ENCODE measurements around the gene INHBE. TPM values are rescaled to one million over a fixed set of nuclear protein-coding genes. Genes with fewer than 3 reads are reported as not detected.
A peak's percentile ranks its signal among the peaks of the same experiment; 100 is the strongest.

The INHBE gene
- total RNA-seq, 1 experiment from 2014 or later: 5.0 TPM

- 0 out of 2 replicates have a peak, but pooled peaks have one; percentile 35 for TF ChIP-seq ZNF423 (CRISPR knock-in tag; IDR thresholded peaks at IDR 0.05)
- 0 out of 2 replicates have a peak, but pooled peaks have one; percentile 31 for TF ChIP-seq SP1 (CRISPR knock-in tag; conservative IDR thresholded peaks at IDR 0.05)
- TF ChIP-seq, protein P1, sequence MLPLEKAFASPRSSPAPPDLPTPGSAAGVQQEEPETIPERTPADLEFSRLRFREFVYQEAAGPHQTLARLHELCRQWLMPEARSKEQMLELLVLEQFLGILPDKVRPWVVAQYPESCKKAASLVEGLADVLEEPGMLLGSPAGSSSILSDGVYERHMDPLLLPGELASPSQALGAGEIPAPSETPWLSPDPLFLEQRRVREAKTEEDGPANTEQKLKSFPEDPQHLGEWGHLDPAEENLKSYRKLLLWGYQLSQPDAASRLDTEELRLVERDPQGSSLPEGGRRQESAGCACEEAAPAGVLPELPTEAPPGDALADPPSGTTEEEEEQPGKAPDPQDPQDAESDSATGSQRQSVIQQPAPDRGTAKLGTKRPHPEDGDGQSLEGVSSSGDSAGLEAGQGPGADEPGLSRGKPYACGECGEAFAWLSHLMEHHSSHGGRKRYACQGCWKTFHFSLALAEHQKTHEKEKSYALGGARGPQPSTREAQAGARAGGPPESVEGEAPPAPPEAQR (CRISPR knock-in tag; IDR thresholded peaks at IDR 0.05): no peak
- TF ChIP-seq MXD4 (CRISPR knock-in tag; IDR thresholded peaks at IDR 0.05; ENCODE audit: borderline replicate concordance): no peak
- TF ChIP-seq KAT7 (CRISPR knock-in tag; IDR thresholded peaks at IDR 0.05; ENCODE audit: borderline replicate concordance): 0 out of 2 replicates have a peak, but pooled peaks have one; percentile 30
- Mint-ChIP-seq H3K4me3 (peak overlapping the region; percentile 96), H3K27ac (peak overlapping the region; percentile 100), H3K27me3 (ENCODE audit: low read depth) (peaks cover 9% of the 10 kb centered on the region), H3K4me1 (peaks cover 32% of the 10 kb centered on the region), H3K9me3 (no peaks in the 10 kb centered on the region), H3K36me3 (0 out of 2 replicates have a peak, but pooled peaks cover 3% of the 10 kb centered on the region)
- DNase-seq (ENCODE audit: low spot score) (peak; percentile 95), ATAC-seq (peak; percentile 16)
- CTCF ChIA-PET: interaction anchor here (0.7 to 5.2 kb wide), 17 partner anchors 9 to 248 kb away, joined by 3 to 88 read pairs (median 6); partner anchors contain the start of genes SHMT2 and STAC3
- POLR2A ChIA-PET: interaction anchor here (0.6 to 1.7 kb wide), 5 partner anchors 59 to 761 kb away, joined by 3 to 8 read pairs (median 6); partner anchors contain the start of gene DDIT3
Observed at GRCh38 chr12:57461276-57461916, 6.3 kb downstream of the INHBE start.

- Mint-ChIP-seq H3K9me3 (no peaks in the 10 kb centered on the region), H3K27me3 (ENCODE audit: low read depth) (peaks cover 9% of the 10 kb centered on the region), H3K36me3 (0 out of 2 replicates have a peak, but pooled peaks cover 3% of the 10 kb centered on the region), H3K4me1 (peaks cover 27% of the 10 kb centered on the region), H3K27ac (peak overlapping the region; percentile 100), H3K4me3 (peak overlapping the region; percentile 96)
- POLR2A ChIA-PET: interaction anchor here (0.6 to 1.7 kb wide), 4 partner anchors 58 to 762 kb away, joined by 3 to 8 read pairs (median 6); partner anchors contain the start of gene DDIT3
- CTCF ChIA-PET: interaction anchor here (0.6 to 5.2 kb wide), 12 partner anchors 10 to 237 kb away, joined by 3 to 48 read pairs (median 8); partner anchors contain the start of genes DCTN2 and STAC3
- ATAC-seq (no peak), DNase-seq (ENCODE audit: low spot score) (no peak)
- no peak for TF ChIP-seq TCF7 (CRISPR knock-in tag; IDR thresholded peaks at IDR 0.05; ENCODE audit: low read depth)
- TF ChIP-seq CREB1 (CRISPR knock-in tag; IDR thresholded peaks at IDR 0.05): no peak
- no peak for TF ChIP-seq GABPB1 (CRISPR knock-in tag; IDR thresholded peaks at IDR 0.05)
- TF ChIP-seq JAZF1 (CRISPR knock-in tag; IDR thresholded peaks at IDR 0.05): no peak
- TF ChIP-seq TP53 (CRISPR knock-in tag; IDR thresholded peaks at IDR 0.05): no peak
- TF ChIP-seq SMAD3 (CRISPR knock-in tag; IDR thresholded peaks at IDR 0.05; ENCODE audit: borderline replicate concordance): no peak
- TF ChIP-seq, protein P2, sequence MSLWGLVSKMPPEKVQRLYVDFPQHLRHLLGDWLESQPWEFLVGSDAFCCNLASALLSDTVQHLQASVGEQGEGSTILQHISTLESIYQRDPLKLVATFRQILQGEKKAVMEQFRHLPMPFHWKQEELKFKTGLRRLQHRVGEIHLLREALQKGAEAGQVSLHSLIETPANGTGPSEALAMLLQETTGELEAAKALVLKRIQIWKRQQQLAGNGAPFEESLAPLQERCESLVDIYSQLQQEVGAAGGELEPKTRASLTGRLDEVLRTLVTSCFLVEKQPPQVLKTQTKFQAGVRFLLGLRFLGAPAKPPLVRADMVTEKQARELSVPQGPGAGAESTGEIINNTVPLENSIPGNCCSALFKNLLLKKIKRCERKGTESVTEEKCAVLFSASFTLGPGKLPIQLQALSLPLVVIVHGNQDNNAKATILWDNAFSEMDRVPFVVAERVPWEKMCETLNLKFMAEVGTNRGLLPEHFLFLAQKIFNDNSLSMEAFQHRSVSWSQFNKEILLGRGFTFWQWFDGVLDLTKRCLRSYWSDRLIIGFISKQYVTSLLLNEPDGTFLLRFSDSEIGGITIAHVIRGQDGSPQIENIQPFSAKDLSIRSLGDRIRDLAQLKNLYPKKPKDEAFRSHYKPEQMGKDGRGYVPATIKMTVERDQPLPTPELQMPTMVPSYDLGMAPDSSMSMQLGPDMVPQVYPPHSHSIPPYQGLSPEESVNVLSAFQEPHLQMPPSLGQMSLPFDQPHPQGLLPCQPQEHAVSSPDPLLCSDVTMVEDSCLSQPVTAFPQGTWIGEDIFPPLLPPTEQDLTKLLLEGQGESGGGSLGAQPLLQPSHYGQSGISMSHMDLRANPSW (CRISPR knock-in tag; conservative IDR thresholded peaks at IDR 0.05; ENCODE audit: low read depth): no peak
- TF ChIP-seq, protein P3, sequence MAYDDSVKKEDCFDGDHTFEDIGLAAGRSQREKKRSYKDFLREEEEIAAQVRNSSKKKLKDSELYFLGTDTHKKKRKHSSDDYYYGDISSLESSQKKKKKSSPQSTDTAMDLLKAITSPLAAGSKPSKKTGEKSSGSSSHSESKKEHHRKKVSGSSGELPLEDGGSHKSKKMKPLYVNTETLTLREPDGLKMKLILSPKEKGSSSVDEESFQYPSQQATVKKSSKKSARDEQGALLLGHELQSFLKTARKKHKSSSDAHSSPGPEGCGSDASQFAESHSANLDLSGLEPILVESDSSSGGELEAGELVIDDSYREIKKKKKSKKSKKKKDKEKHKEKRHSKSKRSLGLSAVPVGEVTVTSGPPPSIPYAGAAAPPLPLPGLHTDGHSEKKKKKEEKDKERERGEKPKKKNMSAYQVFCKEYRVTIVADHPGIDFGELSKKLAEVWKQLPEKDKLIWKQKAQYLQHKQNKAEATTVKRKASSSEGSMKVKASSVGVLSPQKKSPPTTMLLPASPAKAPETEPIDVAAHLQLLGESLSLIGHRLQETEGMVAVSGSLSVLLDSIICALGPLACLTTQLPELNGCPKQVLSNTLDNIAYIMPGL (CRISPR knock-in tag; IDR thresholded peaks at IDR 0.05): no peak
- TF ChIP-seq, protein P4, sequence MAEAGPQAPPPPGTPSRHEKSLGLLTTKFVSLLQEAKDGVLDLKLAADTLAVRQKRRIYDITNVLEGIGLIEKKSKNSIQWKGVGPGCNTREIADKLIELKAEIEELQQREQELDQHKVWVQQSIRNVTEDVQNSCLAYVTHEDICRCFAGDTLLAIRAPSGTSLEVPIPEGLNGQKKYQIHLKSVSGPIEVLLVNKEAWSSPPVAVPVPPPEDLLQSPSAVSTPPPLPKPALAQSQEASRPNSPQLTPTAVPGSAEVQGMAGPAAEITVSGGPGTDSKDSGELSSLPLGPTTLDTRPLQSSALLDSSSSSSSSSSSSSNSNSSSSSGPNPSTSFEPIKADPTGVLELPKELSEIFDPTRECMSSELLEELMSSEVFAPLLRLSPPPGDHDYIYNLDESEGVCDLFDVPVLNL (CRISPR knock-in tag; IDR thresholded peaks at IDR 0.05; ENCODE audit: borderline replicate concordance, low read depth): no peak
- TF ChIP-seq, protein P5, sequence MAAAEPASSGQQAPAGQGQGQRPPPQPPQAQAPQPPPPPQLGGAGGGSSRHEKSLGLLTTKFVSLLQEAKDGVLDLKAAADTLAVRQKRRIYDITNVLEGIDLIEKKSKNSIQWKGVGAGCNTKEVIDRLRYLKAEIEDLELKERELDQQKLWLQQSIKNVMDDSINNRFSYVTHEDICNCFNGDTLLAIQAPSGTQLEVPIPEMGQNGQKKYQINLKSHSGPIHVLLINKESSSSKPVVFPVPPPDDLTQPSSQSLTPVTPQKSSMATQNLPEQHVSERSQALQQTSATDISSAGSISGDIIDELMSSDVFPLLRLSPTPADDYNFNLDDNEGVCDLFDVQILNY (CRISPR knock-in tag; IDR thresholded peaks at IDR 0.05): no peak
- no peak for TF ChIP-seq IRF2 (CRISPR knock-in tag; IDR thresholded peaks at IDR 0.05; ENCODE audit: borderline replicate concordance, low read depth)
- no peak for TF ChIP-seq ERG (CRISPR knock-in tag; IDR thresholded peaks at IDR 0.05)
- no peak for TF ChIP-seq ATF6 (CRISPR knock-in tag; IDR thresholded peaks at IDR 0.05)
- TF ChIP-seq, protein P1 (CRISPR knock-in tag; IDR thresholded peaks at IDR 0.05): no peak
Observed at GRCh38 chr12:57461917-57462250, 6.8 kb downstream of the INHBE start.
